Rectal smooth muscle tissue (tissue), 1 donor: ENCODE data around the gene HTT.
A peak's percentile ranks its signal among the peaks of the same experiment; 100 is the strongest.

ENCODE experiments used
- H3K27ac ChIP-seq: one replicate; pipeline ENCODE4 v1.7.0; 2013; ENCODE audit warnings: low read depth, low read length, inconsistent platforms
- H3K27me3 ChIP-seq: one replicate; pipeline ENCODE4 v1.7.0; 2013; ENCODE audit warnings: low read length; ENCODE audit not compliant: control insufficient read depth, insufficient read depth
- H3K36me3 ChIP-seq: one replicate; pipeline ENCODE4 v1.7.0; 2013; ENCODE audit warnings: low read length; ENCODE audit not compliant: control insufficient read depth, insufficient read depth
- H3K4me1 ChIP-seq: one replicate; pipeline ENCODE4 v1.7.0; 2013; ENCODE audit warnings: low read length; ENCODE audit not compliant: control insufficient read depth, insufficient read depth
- H3K4me3 ChIP-seq: one replicate; pipeline ENCODE4 v1.7.0; 2013; ENCODE audit warnings: low read length
- H3K9ac ChIP-seq: one replicate; pipeline ENCODE4 v1.7.0; 2013; ENCODE audit warnings: low read length

Gene HTT

DNA sequence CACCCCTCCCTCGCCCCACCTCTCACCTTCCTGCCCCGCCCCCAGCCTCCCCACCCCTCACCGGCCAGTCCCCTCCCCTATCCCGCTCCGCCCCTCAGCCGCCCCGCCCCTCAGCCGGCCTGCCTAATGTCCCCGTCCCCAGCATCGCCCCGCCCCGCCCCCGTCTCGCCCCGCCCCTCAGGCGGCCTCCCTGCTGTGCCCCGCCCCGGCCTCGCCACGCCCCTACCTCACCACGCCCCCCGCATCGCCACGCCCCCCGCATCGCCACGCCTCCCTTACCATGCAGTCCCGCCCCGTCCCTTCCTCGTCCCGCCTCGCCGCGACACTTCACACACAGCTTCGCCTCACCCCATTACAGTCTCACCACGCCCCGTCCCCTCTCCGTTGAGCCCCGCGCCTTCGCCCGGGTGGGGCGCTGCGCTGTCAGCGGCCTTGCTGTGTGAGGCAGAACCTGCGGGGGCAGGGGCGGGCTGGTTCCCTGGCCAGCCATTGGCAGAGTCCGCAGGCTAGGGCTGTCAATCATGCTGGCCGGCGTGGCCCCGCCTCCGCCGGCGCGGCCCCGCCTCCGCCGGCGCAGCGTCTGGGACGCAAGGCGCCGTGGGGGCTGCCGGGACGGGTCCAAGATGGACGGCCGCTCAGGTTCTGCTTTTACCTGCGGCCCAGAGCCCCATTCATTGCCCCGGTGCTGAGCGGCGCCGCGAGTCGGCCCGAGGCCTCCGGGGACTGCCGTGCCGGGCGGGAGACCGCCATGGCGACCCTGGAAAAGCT lies at the start of gene HTT, which contains the start of gene HTT-AS:
Gene HTT (plus strand): TSS at position 604 of the 768 bp plus-strand sequence. CDS start 145 bp downstream, at position 749.
Gene HTT-AS (minus strand): TSS at position 461 of the 768 bp plus-strand sequence.
- Histone ChIP-seq H3K27me3 (no peaks in the 10 kb centered on the region), H3K36me3 (no peaks in the 10 kb centered on the region), H3K4me3 (peak within 1 kb of the TSS; percentile 95), H3K4me1 (peaks cover 7% of the 10 kb centered on the region), H3K27ac (peak within 1 kb of the TSS; percentile 93), H3K9ac (peak within 1 kb of the TSS; percentile 77)

- no peaks in the 10 kb centered on the region for H3K27me3 ChIP-seq
- no peaks in the 10 kb centered on the region for H3K4me1 ChIP-seq
- H3K27ac ChIP-seq, result no peak overlapping the region
- no peak overlapping the region for H3K9ac ChIP-seq
- no peak overlapping the region for H3K4me3 ChIP-seq
- H3K36me3 ChIP-seq, result no peaks in the 10 kb centered on the region
Measured at GRCh38 chr4:3025881-3026280, 48.6 kb upstream of the HTT start.

DNA sequence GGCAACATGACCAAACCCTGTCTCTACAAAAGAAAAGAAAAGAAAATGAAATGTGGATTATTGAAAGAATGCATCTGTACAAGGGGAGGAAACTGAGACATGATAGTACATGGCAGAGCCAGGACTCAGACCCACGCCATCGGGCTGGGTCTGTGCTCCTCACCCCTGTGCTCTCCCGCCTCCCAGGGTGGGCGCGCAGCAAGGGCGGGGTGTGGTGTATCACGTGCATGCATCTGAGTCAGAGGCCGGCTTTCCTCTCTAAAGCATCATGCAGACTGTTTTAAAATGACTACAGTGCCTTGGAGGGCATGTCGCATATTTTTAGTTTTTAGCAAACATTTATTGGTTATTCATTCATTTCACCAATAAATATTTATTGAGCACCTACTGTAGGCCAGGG lies 47.9 kb upstream of the HTT start:
- Histone ChIP-seq H3K9ac (no peak overlapping the region), H3K27me3 (no peaks in the 10 kb centered on the region), H3K4me3 (no peak overlapping the region), H3K36me3 (no peaks in the 10 kb centered on the region), H3K27ac (no peak overlapping the region), H3K4me1 (no peaks in the 10 kb centered on the region)

DNA sequence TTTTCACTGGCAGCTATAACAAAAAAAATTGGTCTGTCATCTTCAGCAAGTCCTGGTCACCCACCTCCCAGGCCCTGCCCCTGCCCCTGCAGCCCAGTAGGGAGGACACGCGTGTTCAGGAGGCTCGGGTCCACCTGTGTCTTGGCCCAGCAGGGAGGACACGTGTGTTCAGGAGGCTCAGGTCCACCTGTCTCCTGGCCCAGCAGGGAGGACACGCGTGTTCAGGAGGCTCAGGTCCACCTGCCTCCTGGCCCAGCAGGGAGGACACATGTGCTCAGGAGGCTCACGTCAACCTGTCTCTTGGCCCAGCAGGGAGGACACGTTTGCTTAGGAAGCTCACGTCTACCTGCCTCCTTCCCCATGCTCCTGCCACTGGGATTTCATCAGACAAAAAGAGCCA lies 45.0 kb upstream of the HTT start:
- no peak overlapping the region for H3K9ac ChIP-seq
- H3K4me1 ChIP-seq, result no peaks in the 10 kb centered on the region
- no peaks in the 10 kb centered on the region for H3K36me3 ChIP-seq
- no peaks in the 10 kb centered on the region for H3K27me3 ChIP-seq
- no peak overlapping the region for H3K27ac ChIP-seq
- no peak overlapping the region for H3K4me3 ChIP-seq

DNA sequence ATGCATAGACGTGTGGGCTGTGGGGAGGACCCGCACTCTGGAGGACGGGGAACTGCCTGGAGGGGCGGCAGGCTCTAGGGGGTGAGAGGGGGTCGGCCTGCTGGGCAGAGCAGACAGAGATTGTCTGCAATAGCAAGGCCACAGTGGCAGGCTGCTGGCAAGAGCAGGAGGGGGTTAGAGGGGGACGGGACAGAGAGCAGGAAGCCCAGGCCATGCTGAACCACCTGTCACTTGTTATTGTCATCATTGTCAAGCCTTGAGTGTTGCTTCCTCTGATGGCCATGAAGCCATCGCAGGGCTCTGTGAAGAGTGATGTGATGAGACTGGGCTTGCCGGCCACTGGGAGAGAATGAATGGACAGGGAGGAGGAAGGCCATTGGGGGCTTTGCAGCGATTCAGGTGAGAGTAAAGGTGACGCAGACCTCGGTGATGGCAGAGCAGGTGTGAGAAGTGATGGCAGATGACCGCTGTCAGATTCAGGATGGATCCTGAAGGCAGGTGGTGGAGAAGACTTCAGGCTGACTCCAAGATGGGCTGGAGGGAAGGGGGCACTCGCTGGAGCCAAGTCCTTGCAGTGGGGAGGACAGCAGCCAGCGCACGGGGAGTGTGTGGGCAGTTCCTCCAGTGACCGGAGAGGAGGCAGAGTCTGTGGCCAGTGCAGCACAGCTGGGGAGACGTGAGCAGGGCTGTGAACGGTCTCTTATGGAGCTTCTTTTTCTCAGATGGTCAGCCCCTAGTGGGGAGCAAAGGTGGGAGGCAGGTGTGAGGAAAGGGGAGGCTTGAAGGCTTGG lies 43.7 kb upstream of the HTT start:
- H3K9ac ChIP-seq, result no peak overlapping the region
- no peaks in the 10 kb centered on the region for H3K4me1 ChIP-seq
- H3K4me3 ChIP-seq, result no peak overlapping the region
- no peaks in the 10 kb centered on the region for H3K27me3 ChIP-seq
- H3K27ac ChIP-seq, result no peak overlapping the region
- no peaks in the 10 kb centered on the region for H3K36me3 ChIP-seq

DNA sequence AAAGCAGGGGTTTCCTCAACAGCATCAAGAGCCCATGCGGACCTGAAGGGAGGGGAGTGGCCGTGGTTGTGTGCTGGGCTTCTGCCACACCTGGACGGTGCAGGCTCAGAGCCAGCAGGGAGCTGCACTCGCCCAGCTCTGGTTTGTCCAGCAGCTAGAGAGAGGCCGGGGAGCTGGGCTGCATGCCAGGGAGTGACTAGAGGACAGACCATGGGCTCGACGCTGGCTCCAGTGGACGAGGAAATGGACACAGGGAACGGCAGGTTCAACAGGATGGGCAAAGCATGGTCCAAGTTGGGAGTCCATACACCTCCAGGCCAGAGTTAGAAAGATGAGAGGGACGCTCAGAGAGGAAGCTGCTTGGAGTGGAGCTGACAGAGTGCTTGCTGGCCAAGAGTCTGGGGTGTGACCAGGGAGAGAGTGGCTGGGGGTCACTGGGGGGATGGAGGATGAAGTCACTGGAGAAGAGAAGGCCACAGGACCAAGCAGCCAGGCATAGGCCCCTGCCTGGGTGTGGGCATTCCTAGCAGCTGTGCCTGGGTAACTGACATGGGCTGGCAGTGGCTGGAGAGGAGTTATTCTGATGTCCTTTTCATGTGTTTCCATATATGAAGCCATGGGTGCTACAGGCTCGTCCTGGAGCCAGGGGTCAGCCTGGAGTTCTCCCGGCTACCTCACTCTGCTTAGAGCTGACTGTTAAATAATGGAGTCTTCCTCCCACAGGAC lies 43.0 kb upstream of the HTT start:
- no peak overlapping the region for H3K27ac ChIP-seq
- H3K9ac ChIP-seq, result no peak overlapping the region
- H3K4me3 ChIP-seq, result no peak overlapping the region
- no peaks in the 10 kb centered on the region for H3K27me3 ChIP-seq
- H3K4me1 ChIP-seq, result no peaks in the 10 kb centered on the region
- H3K36me3 ChIP-seq, result no peaks in the 10 kb centered on the region

DNA sequence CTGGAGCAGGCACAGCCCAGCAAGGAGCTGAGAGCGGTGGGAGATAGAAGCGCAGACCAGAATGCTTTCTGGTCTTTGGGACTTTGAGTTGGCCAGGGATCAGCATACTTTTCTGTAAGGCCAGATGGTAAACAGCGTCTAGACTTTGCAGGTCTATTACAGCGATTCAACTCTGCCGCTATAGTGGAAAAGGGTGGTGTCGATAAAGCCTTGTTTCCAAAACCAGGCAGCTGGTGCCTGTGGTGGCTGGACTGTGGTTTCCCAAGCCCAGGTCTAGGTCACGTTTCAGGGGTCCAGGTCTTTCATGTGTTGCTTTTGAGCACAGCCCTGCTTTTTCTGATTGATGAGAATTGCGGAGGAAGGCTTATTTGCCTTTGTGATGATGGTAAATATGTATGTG lies 40.2 kb upstream of the HTT start:
- H3K4me3 ChIP-seq, result no peak overlapping the region
- no peak overlapping the region for H3K9ac ChIP-seq
- H3K4me1 ChIP-seq, result peaks cover 5% of the 10 kb centered on the region
- no peaks in the 10 kb centered on the region for H3K27me3 ChIP-seq
- no peaks in the 10 kb centered on the region for H3K36me3 ChIP-seq
- no peak overlapping the region for H3K27ac ChIP-seq

DNA sequence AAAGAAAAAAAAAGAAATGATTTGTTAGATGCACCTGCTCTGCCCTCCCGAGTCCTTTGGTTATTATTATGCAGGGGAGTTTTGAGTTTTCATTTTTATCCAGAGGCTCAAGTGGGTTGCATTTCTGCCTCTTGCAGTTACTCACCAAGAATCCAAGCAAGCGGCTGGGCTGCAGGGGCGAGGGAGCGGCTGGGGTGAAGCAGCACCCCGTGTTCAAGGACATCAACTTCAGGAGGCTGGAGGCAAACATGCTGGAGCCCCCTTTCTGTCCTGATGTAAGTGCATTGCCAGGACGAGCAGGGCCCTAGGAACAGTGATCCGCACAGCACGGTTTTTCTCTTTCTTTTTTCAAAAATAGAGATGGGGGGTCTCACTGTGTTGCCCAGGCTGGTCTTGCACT lies 39.2 kb upstream of the HTT start:
- Histone ChIP-seq H3K4me3 (no peak overlapping the region), H3K4me1 (peaks cover 5% of the 10 kb centered on the region), H3K27me3 (no peaks in the 10 kb centered on the region), H3K36me3 (no peaks in the 10 kb centered on the region), H3K9ac (no peak overlapping the region), H3K27ac (no peak overlapping the region)

GRCh38 chr4:3035674-3036073 lies 38.8 kb upstream of the HTT start:
- H3K9ac ChIP-seq, result no peak overlapping the region
- H3K4me1 ChIP-seq, result peaks cover 5% of the 10 kb centered on the region
- no peaks in the 10 kb centered on the region for H3K27me3 ChIP-seq
- H3K36me3 ChIP-seq, result no peaks in the 10 kb centered on the region
- H3K27ac ChIP-seq, result no peak overlapping the region
- no peak overlapping the region for H3K4me3 ChIP-seq

DNA sequence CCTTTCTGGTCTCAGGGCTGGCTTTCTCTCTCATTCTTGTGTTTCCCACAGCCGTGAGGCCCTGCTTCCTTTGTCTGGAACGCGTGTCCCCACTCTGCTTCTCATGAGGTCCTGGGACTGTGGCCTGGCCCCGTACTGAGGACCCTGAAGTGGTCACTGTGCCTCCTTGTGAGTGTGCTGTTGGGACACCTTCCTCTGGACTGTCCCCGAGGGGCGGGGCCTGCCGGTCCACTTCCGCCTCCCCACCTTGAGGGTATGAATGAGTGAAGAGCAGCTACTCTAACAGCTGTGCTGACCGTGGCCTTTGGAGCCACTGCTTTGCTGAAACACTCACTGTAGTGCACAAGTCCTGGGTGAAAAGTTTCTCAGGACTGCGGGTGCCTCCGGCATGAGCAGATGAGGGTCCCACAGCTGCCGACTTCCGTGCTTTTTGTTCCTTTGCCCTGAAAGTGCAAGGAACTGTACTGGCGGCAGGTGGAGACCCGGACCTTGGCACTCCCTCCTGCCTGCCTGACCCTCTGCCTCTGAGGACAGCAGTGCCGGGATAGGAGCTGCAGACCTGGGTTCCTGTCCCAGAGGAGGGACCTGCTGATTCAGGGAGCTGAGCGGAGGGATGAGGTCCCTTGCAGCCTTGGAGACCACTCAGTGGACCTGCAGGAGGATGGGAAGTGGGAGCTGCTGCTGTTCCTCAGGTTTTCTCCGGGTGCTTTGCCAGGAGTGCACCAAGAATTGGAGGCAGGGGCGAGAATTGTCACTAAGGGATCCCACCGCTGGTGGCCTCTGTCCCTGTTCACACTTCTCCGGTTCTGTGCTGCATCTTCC lies 38.1 kb upstream of the HTT start:
- Histone ChIP-seq H3K27me3 (no peaks in the 10 kb centered on the region), H3K4me3 (no peak overlapping the region), H3K27ac (no peak overlapping the region), H3K9ac (no peak overlapping the region), H3K4me1 (peaks cover 5% of the 10 kb centered on the region), H3K36me3 (no peaks in the 10 kb centered on the region)

- H3K27ac ChIP-seq, result no peak overlapping the region
- peak overlapping the region; percentile 50 for H3K4me3 ChIP-seq
- H3K9ac ChIP-seq, result no peak overlapping the region
- H3K4me1 ChIP-seq, result peaks cover 5% of the 10 kb centered on the region
- H3K36me3 ChIP-seq, result no peaks in the 10 kb centered on the region
- H3K27me3 ChIP-seq, result no peaks in the 10 kb centered on the region
Measured at GRCh38 chr4:3037957-3038461, 36.5 kb upstream of the HTT start.
